GM13977 (cell line): ENCODE measurements around the gene NUBPL.
"Not testable (repeated sequence)": the region's sequence is repeated elsewhere in the genome, so short reads cannot be mapped to it uniquely, and the experiment has no call there.

Source experiments
- DNase-seq: peaks from one replicate; pipeline ENCODE4 v3.0.0; 2012; ENCODE audit warnings: low spot score
- CTCF ChIP-seq: IDR thresholded peaks from 2 replicates; pipeline ENCODE4 v1.5.1; 2012; ENCODE audit warnings: mild to moderate bottlenecking, control low read depth; ENCODE audit not compliant: insufficient read depth; ENCODE audit errors: extremely low read depth, missing control alignments
- in situ Hi-C: fragments of 300-500 bp; cut with MboI; formaldehyde crosslinking; loops from one replicate; pipeline ENCODE4 v1.12.0; 2022; ENCODE audit warnings: low sequenced_read_pairs, low pct_unique_long_range_greater_than_20kb, mixed read lengths, inconsistent platforms; ENCODE audit not compliant: unreplicated experiment

NUBPL gene

GRCh38 chr14:31864937-31865855 is 304.0 kb downstream of the NUBPL start:
- TF ChIP-seq CTCF = no peak
- no peak for DNase-seq
- in situ Hi-C loops = no loop called here

- in situ Hi-C loops = no loop called here
- DNase-seq = no peak
- TF ChIP-seq CTCF = no peak
These were observed 306.4 kb downstream of the NUBPL start for GRCh38 chr14:31867570-31867969.

- in situ Hi-C loops, DNase-seq: not testable (repeated sequence)
These were observed 306.9 kb downstream of the NUBPL start for GRCh38 chr14:31868096-31868495.

- in situ Hi-C loops = no loop called here
- no peak for TF ChIP-seq CTCF
- no peak for DNase-seq
These were observed 315.5 kb downstream of the NUBPL start for GRCh38 chr14:31876741-31877140.

GRCh38 chr14:31877255-31877798 is 316.1 kb downstream of the NUBPL start:
- in situ Hi-C loops = no loop called here
- TF ChIP-seq CTCF = no peak
- no peak for DNase-seq

- no peak for DNase-seq
These were observed 318.6 kb downstream of the NUBPL start for GRCh38 chr14:31879661-31880348.

More at GRCh38 chr14:31879661-31880348, 318.6 kb downstream of the NUBPL start:
- TF ChIP-seq CTCF = no peak
- in situ Hi-C loops = no loop called here
